Smooth muscle cell (in vitro differentiated cells): ENCODE data around the gene KCTD7. TPM values are rescaled to one million over a fixed set of nuclear protein-coding genes. Genes with fewer than 3 reads are reported as not detected.
"Not testable (repeated sequence)": the region's sequence is repeated elsewhere in the genome, so short reads cannot be mapped to it uniquely, and the experiment has no call there.

Experiments used
- DNase-seq: peaks from one replicate; lab custom pipeline; 2025; ENCODE audit not compliant: unreplicated experiment; lab: John Stamatoyannopoulos, UW
- H2AFZ ChIP-seq: fragments of 200-600 bp; sonication (generic); 2 replicates; pipeline ENCODE4 v1.6.0; 2016; ENCODE audit warnings: antibody characterized with exemption, low read depth, mild to moderate bottlenecking
- H3F3A ChIP-seq: fragments of 200-600 bp; sonication (generic); 2 replicates; pipeline ENCODE4 v1.6.0; 2017; ENCODE audit warnings: antibody characterized with exemption, low read depth
- H3K27ac ChIP-seq: fragments of 200-600 bp; sonication (generic); 2 replicates; pipeline ENCODE4 v1.5.1; 2016; ENCODE audit warnings: low read depth, mild to moderate bottlenecking
- H3K27me3 ChIP-seq: fragments of 200-600 bp; sonication (generic); 2 replicates; pipeline ENCODE4 v1.6.1; 2016; ENCODE audit warnings: low read depth, mild to moderate bottlenecking
- H3K36me3 ChIP-seq: fragments of 200-600 bp; sonication (generic); 2 replicates; pipeline ENCODE4 v1.5.1; 2016; ENCODE audit warnings: low read depth
- H3K4me1 ChIP-seq: fragments of 200-600 bp; sonication (generic); 2 replicates; pipeline ENCODE4 v1.5.1; 2016; ENCODE audit warnings: low read depth
- H3K4me2 ChIP-seq: fragments of 200-600 bp; sonication (generic); 2 replicates; pipeline ENCODE4 v1.6.0; 2016; ENCODE audit warnings: mild to moderate bottlenecking
- H3K4me3 ChIP-seq: fragments of 200-600 bp; sonication (generic); 2 replicates; pipeline ENCODE4 v1.5.1; 2016; ENCODE audit warnings: mild to moderate bottlenecking
- H3K79me2 ChIP-seq: fragments of 200-600 bp; sonication (generic); 2 replicates; pipeline ENCODE4 v1.6.0; 2016; ENCODE audit warnings: low read depth, mild to moderate bottlenecking
- H3K9ac ChIP-seq: fragments of 200-600 bp; sonication (generic); 2 replicates; pipeline ENCODE4 v1.6.0; 2016; ENCODE audit warnings: low read depth
- H3K9me3 ChIP-seq: fragments of 200-600 bp; sonication (generic); replicated peaks from 2 replicates; pipeline ENCODE4 v1.5.1; 2016; ENCODE audit warnings: low read depth
- H4K20me1 ChIP-seq: fragments of 200-600 bp; sonication (generic); 2 replicates; pipeline ENCODE4 v1.6.0; 2016; ENCODE audit warnings: low read depth
- WGBS: methylation state at CpG from one replicate; pipeline ENCODE4 v1.1.7; 2016; ENCODE audit warnings: low lambda C conversion rate; 5-methylcytosine and 5-hydroxymethylcytosine counted together
- polyA plus RNA-seq: library from polyadenylated mRNA; unstranded; fragments of >200 nt; fragmentation: Nextera tagmentation; extraction: Ambion mirVana; gene quantifications from 2 replicates; pipeline ENCODE4 v1.2.1, GENCODE V29; 2016
- total RNA-seq: library from RNA; depleted of rRNA; stranded (reverse); fragments of >200 nt; gene quantifications from 2 replicates; pipeline ENCODE4 v1.2.3, GENCODE V29; 2014
- TF ChIP-seq, protein P1 (sequence below): fragments of 200-600 bp; sonication (generic); IDR thresholded peaks from 2 replicates; pipeline ENCODE4 v1.5.1; 2017; ENCODE audit warnings: borderline replicate concordance, mild to moderate bottlenecking, antibody characterized with exemption; ENCODE audit not compliant: insufficient read depth, poor library complexity, severe bottlenecking

The KCTD7 gene
- total and polyA plus RNA-seq, 2 experiments from 2014 or later = 3.9 to 6.3 TPM

DNA sequence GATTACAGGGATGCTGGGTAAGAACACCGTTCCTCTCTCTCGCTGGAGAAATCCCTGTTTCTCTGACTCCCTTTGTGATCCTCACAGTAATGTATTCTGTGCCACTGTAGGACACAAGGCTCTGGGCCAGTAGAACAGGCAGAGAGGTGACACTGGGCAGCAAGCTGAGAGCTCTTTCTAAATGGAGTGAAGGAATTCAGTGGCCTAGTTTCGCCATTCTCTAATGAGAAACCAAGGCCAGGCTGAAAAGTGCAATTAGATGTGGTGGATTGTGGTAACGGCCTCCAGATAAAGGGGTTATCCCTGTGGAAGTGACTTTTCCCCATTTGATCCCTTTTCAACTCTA lies 12.8 kb downstream of the KCTD7 start:
- Histone ChIP-seq H3K27ac (no peak overlapping the region), H3K27me3 (no peaks in the 10 kb centered on the region), H3K4me3 (no peak overlapping the region), H3K9me3 (no peaks in the 10 kb centered on the region), H3K36me3 (no peaks in the 10 kb centered on the region), H3F3A (no peaks in the 10 kb centered on the region), H3K4me2 (no peak overlapping the region), H3K79me2 (no peaks in the 10 kb centered on the region), H3K4me1 (no peaks in the 10 kb centered on the region), H2AFZ (no peak overlapping the region), H4K20me1 (peaks cover 23% of the 10 kb centered on the region), H3K9ac (no peak overlapping the region)
- 81% methylated on average over 4 of the region's 4 CpGs for WGBS
- no peak for DNase-seq
- TF ChIP-seq, protein P1, sequence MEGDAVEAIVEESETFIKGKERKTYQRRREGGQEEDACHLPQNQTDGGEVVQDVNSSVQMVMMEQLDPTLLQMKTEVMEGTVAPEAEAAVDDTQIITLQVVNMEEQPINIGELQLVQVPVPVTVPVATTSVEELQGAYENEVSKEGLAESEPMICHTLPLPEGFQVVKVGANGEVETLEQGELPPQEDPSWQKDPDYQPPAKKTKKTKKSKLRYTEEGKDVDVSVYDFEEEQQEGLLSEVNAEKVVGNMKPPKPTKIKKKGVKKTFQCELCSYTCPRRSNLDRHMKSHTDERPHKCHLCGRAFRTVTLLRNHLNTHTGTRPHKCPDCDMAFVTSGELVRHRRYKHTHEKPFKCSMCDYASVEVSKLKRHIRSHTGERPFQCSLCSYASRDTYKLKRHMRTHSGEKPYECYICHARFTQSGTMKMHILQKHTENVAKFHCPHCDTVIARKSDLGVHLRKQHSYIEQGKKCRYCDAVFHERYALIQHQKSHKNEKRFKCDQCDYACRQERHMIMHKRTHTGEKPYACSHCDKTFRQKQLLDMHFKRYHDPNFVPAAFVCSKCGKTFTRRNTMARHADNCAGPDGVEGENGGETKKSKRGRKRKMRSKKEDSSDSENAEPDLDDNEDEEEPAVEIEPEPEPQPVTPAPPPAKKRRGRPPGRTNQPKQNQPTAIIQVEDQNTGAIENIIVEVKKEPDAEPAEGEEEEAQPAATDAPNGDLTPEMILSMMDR = no peak

DNA sequence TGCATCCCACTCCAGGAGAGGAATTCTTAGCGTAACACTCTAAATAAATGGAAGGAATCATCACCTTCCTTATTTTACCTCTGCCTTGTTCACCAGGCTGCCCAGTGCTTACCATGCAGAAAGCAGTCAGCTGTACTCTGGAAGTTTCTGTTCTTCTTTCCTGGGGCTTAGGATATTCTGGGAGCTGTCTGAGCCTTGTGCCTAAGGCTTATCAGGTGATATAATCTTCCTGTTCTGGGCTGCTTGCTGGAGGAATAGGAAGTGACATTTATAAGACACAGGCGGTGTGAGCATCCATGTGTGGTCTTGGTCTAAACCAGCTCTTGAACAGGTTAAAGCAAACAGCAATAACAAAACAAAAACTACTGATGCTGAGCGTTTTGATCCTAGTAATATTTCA lies 13.5 kb downstream of the KCTD7 start:
- DNase-seq = no peak
- WGBS = 93% methylated on average over 3 of the region's 3 CpGs
- H3K9me3 ChIP-seq = no peaks in the 10 kb centered on the region
- no peaks in the 10 kb centered on the region for H3F3A ChIP-seq
- no peak overlapping the region for H3K4me3 ChIP-seq
- no peak overlapping the region for H3K27ac ChIP-seq
- TF ChIP-seq, protein P1 = no peak
- H3K4me1 ChIP-seq = no peaks in the 10 kb centered on the region
- H4K20me1 ChIP-seq = peaks cover 16% of the 10 kb centered on the region
- no peaks in the 10 kb centered on the region for H3K36me3 ChIP-seq
- no peak overlapping the region for H3K4me2 ChIP-seq
- no peak overlapping the region for H3K9ac ChIP-seq
- no peaks in the 10 kb centered on the region for H3K27me3 ChIP-seq
- no peaks in the 10 kb centered on the region for H3K79me2 ChIP-seq
- no peak overlapping the region for H2AFZ ChIP-seq

DNA sequence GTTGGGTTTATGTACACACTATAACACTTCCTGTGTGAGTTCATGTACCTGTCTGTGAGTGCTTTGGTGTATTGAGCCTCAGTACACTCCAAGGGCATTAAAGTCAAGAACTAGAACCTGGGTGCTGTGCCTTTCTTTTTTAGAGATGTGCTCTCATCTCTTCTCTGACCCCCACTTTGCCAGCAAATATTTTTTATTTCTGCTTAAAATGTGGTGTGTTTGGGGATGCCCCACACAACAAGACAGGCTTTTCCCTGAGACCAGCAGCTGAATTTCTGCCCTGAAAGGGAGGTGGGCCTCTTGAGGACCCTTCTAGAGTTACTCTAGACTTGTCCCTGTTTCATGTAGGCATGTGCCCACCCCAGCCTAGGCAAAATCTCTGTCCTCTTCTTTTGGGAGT lies 14.3 kb downstream of the KCTD7 start:
- Histone ChIP-seq H3K9ac (no peak overlapping the region), H3K4me3 (no peak overlapping the region), H3K79me2 (no peaks in the 10 kb centered on the region), H3K4me1 (no peaks in the 10 kb centered on the region), H2AFZ (no peak overlapping the region), H3K9me3 (no peaks in the 10 kb centered on the region), H3K27ac (no peak overlapping the region), H3K4me2 (no peak overlapping the region), H3K27me3 (no peaks in the 10 kb centered on the region), H3K36me3 (no peaks in the 10 kb centered on the region), H3F3A (no peaks in the 10 kb centered on the region), H4K20me1 (peaks cover 12% of the 10 kb centered on the region)
- no peak for DNase-seq
- TF ChIP-seq, protein P1 = no peak

DNA sequence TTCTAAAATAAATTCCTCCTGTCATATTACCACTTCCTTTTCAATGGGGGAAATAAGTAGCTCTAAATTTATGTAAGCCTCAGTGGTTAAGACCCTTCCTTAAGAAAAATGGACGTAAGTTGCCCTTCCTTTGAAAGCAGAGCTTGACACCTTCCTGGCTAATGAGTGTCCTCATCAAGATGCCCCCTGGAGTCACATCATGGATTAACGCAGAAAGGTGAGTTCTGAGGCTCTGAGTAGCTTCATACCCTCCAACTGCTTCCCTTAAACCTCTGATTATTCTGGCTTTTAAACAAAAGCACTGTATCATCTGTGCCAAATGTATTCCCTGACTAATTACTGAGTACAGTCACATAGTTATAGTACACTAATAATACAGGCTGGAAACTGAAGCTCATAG lies 14.7 kb downstream of the KCTD7 start:
- Histone ChIP-seq H3K4me1 (no peaks in the 10 kb centered on the region), H3K9me3 (no peaks in the 10 kb centered on the region), H3K4me3 (no peak overlapping the region), H3F3A (no peaks in the 10 kb centered on the region), H4K20me1 (peaks cover 10% of the 10 kb centered on the region), H2AFZ (no peak overlapping the region), H3K36me3 (no peaks in the 10 kb centered on the region), H3K4me2 (no peak overlapping the region), H3K27ac (no peak overlapping the region), H3K79me2 (no peaks in the 10 kb centered on the region), H3K9ac (no peak overlapping the region), H3K27me3 (no peaks in the 10 kb centered on the region)
- WGBS = 94% methylated on average over 2 of the region's 2 CpGs
- no peak for DNase-seq
- TF ChIP-seq, protein P1 = no peak

DNA sequence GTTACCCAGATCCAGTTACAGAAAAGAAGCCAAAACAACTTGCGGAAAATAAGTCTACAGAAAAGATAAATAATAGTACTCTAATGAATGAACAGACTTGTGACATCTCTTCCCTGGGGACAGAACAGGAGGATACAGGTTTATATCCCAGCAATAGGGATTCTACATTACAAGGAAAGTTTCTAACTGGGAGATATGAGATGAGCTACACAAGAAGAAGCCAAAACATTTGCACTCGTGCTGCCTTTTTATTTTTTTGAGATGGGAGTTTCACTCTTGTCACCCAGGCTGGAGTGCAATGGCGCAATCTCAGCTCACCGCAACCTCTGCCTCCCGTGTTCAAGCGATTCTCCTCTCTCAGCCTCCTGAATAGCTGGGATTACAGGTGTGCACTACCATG lies 22.3 kb downstream of the KCTD7 start:
- H3K27ac ChIP-seq = peak overlapping the region; percentile 71
- WGBS = 86% methylated on average over 6 of the region's 6 CpGs

DNA sequence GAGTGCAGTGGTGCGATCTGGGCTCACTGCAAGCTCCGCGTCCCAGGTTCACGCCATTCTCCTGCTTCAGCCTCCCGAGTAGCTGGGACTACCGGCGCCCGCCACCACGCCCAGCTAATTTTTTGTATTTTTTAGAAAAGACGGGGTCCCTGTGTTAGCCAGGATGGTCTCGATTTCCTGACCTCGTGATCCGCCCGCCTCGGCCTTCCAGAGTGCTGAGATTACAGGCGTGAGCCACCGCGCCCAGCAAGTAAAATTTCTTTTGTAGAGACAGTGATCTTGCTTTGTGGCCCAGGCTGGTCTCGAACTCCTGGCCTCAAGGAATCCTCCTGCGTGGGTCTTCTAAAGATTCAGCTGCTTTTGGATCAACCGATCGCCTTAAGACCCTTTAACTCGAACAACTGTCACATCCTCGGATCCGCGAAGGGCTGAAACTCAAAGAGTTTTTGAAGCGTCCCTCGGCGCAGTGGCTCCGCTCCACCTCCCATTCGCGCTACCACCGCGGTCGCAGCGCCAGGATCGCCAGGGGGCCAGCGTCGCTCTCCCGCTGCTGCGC lies 25.1 kb downstream of the KCTD7 start:
- not testable (repeated sequence) for H3K27me3 ChIP-seq, DNase-seq, H3K9me3 ChIP-seq, H3K36me3 ChIP-seq, H3K4me1 ChIP-seq
- Histone ChIP-seq H3K79me2 (peaks cover 28% of the 10 kb centered on the region), H3K4me3 (peak overlapping the region; percentile 69), H3K4me2 (peak overlapping the region; percentile 90), H3F3A (peaks cover 13% of the 10 kb centered on the region), H4K20me1 (peaks cover 15% of the 10 kb centered on the region), H3K9ac (peak overlapping the region; percentile 96), H2AFZ (peak overlapping the region; percentile 59), H3K27ac (peak overlapping the region; percentile 98)
- 15% methylated on average over 41 of the region's 41 CpGs for WGBS

More for the DNA sequence above, 22.3 kb downstream of the KCTD7 start:
- H3K36me3 ChIP-seq, H3K9me3 ChIP-seq, H4K20me1 ChIP-seq, H3K4me3 ChIP-seq, DNase-seq, H2AFZ ChIP-seq, H3K4me1 ChIP-seq, H3K9ac ChIP-seq, H3K27me3 ChIP-seq, H3K4me2 ChIP-seq, H3K79me2 ChIP-seq: not testable (repeated sequence)
- H3F3A ChIP-seq = peaks cover 13% of the 10 kb centered on the region
